Calu3 (cell line): ENCODE data around the gene AGBL1. TPM values are rescaled to one million over a fixed set of nuclear protein-coding genes. Genes with fewer than 3 reads are reported as not detected.

Experiments
- BruUV-seq: library from RNA; stranded (reverse); fragments of 400-500 nt; replicated peaks from 2 replicates; lab custom pipeline; 2021; lab: Mats Ljungman, UMichigan
- CTCF ChIA-PET: fragments of 300-600 bp; sonication (Branson Sonifier 250); formaldehyde crosslinking; loops from one replicate; lab custom pipeline; 2022; ENCODE audit warnings: antibody characterized with exemption; lab: Charles Lee
- DNase-seq: peaks from one replicate; pipeline ENCODE4 v3.0.0; 2022
- H3K27ac Mint-ChIP-seq: one replicate; pipeline ENCODE4 v1.8.0; 2022; ENCODE audit warnings: mixed read lengths; ENCODE audit not compliant: unreplicated experiment
- H3K27me3 Mint-ChIP-seq: one replicate; pipeline ENCODE4 v1.8.0; 2022; ENCODE audit warnings: mixed read lengths; ENCODE audit not compliant: unreplicated experiment
- H3K36me3 Mint-ChIP-seq: one replicate; pipeline ENCODE4 v1.8.0; 2022; ENCODE audit warnings: mild to moderate bottlenecking, moderate library complexity, mixed read lengths; ENCODE audit not compliant: insufficient read depth, unreplicated experiment
- H3K4me1 Mint-ChIP-seq: one replicate; pipeline ENCODE4 v1.8.0; 2022; ENCODE audit warnings: mild to moderate bottlenecking, low read depth, mixed read lengths; ENCODE audit not compliant: unreplicated experiment
- H3K4me3 Mint-ChIP-seq: one replicate; pipeline ENCODE4 v1.8.0; 2022; ENCODE audit warnings: mild to moderate bottlenecking, low read depth, moderate library complexity, mixed read lengths; ENCODE audit not compliant: unreplicated experiment
- H3K9me3 Mint-ChIP-seq: one replicate; pipeline ENCODE4 v1.8.0; 2022; ENCODE audit warnings: low read depth, mixed read lengths; ENCODE audit not compliant: unreplicated experiment
- CTCF ChIP-seq: fragments of 200-600 bp; IDR thresholded peaks from one replicate; pipeline ENCODE4 v1.8.0; 2022; ENCODE audit warnings: antibody characterized with exemption; ENCODE audit not compliant: unreplicated experiment
- intact Hi-C: fragments of 100-400 bp; cut with micrococcal nuclease; formaldehyde crosslinking; loops from one replicate; pipeline ENCODE4 v1.10.0; 2022; ENCODE audit not compliant: unreplicated experiment
- total RNA-seq: library from RNA; stranded (reverse); gene quantifications from 2 replicates; pipeline ENCODE4 v1.2.3, GENCODE V29; 2022

AGBL1 gene
- total RNA-seq, 1 experiment from 2014 or later = not detected

GRCh38 chr15:86392296-86392695 is 312.6 kb downstream of the AGBL1 start:
- H3K27ac Mint-ChIP-seq = no peak overlapping the region
- H3K27me3 Mint-ChIP-seq = no peaks in the 10 kb centered on the region
- H3K4me1 Mint-ChIP-seq = no peaks in the 10 kb centered on the region
- no peaks in the 10 kb centered on the region for H3K36me3 Mint-ChIP-seq
- intact Hi-C loops = no loop called here
- H3K4me3 Mint-ChIP-seq = no peak overlapping the region
- no peak for TF ChIP-seq CTCF
- CTCF ChIA-PET = no interaction called here
- BruUV-seq = no TSS peak
- no peak for DNase-seq
- H3K9me3 Mint-ChIP-seq = peaks cover 22% of the 10 kb centered on the region

GRCh38 chr15:86392874-86393273 is 313.2 kb downstream of the AGBL1 start:
- no peak for TF ChIP-seq CTCF
- H3K4me3 Mint-ChIP-seq = no peak overlapping the region
- no peaks in the 10 kb centered on the region for H3K36me3 Mint-ChIP-seq
- DNase-seq = no peak
- no peaks in the 10 kb centered on the region for H3K27me3 Mint-ChIP-seq
- CTCF ChIA-PET = no interaction called here
- peaks cover 22% of the 10 kb centered on the region for H3K9me3 Mint-ChIP-seq
- no TSS peak for BruUV-seq
- intact Hi-C loops = no loop called here
- H3K27ac Mint-ChIP-seq = no peak overlapping the region
- H3K4me1 Mint-ChIP-seq = no peaks in the 10 kb centered on the region

GRCh38 chr15:86394866-86395265 is 315.2 kb downstream of the AGBL1 start:
- H3K36me3 Mint-ChIP-seq = no peaks in the 10 kb centered on the region
- intact Hi-C loops = no loop called here
- no peaks in the 10 kb centered on the region for H3K4me1 Mint-ChIP-seq
- DNase-seq = no peak
- no peak overlapping the region for H3K4me3 Mint-ChIP-seq
- H3K27ac Mint-ChIP-seq = no peak overlapping the region
- H3K9me3 Mint-ChIP-seq = peaks cover 18% of the 10 kb centered on the region
- TF ChIP-seq CTCF = no peak
- no TSS peak for BruUV-seq
- CTCF ChIA-PET = no interaction called here
- H3K27me3 Mint-ChIP-seq = no peaks in the 10 kb centered on the region

- intact Hi-C loops = no loop called here
- no peak overlapping the region for H3K27ac Mint-ChIP-seq
- no peaks in the 10 kb centered on the region for H3K27me3 Mint-ChIP-seq
- H3K9me3 Mint-ChIP-seq = peaks cover 16% of the 10 kb centered on the region
- no peak for DNase-seq
- TF ChIP-seq CTCF = no peak
- no TSS peak for BruUV-seq
- no peak overlapping the region for H3K4me3 Mint-ChIP-seq
- no peaks in the 10 kb centered on the region for H3K36me3 Mint-ChIP-seq
- no peaks in the 10 kb centered on the region for H3K4me1 Mint-ChIP-seq
- CTCF ChIA-PET = no interaction called here
These were observed 319.6 kb downstream of the AGBL1 start for GRCh38 chr15:86399041-86399954.
